Measurements from ENCODE around the gene BCL10.

BCL10 gene

DNA sequence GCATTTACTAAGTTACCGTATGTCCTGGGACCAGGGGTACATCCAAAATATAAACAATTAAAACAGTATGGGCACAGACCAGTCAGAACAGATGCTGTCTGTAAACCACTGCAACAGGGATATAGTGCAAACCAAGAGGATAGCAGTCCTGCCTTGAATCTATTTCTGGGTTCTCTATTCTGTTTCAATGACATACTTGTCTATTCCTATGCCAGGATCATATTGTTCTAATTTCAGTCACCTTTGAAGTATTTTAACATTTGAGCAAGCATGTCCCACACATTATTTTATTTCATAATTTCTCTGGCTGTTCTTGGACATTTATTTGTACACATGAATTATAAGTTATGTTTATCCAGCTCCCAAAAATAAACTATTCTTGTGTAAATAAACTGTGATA is 47.5 kb downstream of the BCL10 start:
- peaks cover 13% of the 10 kb centered on the region for H3K27me3 ChIP-seq (ENCODE audit: control insufficient read depth, low read length)
- no peak overlapping the region for H3K27ac ChIP-seq (ENCODE audit: low read depth, low read length)
- H3K4me1 ChIP-seq (ENCODE audit: control insufficient read depth, low read length) = no peaks in the 10 kb centered on the region
- no peak overlapping the region for H3K4me2 ChIP-seq (ENCODE audit: low read length)
- no peaks in the 10 kb centered on the region for H3F3A ChIP-seq (ENCODE audit: control insufficient read depth, insufficient read depth)
- H3K36me3 ChIP-seq (ENCODE audit: control insufficient read depth, low read length) = no peaks in the 10 kb centered on the region
- no peaks in the 10 kb centered on the region for H3K79me2 ChIP-seq (ENCODE audit: control insufficient read depth, low read length)
- no peaks in the 10 kb centered on the region for H3K9me2 ChIP-seq (replicated peaks; ENCODE audit: control insufficient read depth, low read length)
- no peaks in the 10 kb centered on the region for H4K20me1 ChIP-seq (ENCODE audit: control insufficient read depth, insufficient read depth, low read depth, low read length)
- TF ChIP-seq EZH2phosphoT487 (IDR thresholded peaks at IDR 0.05; ENCODE audit: borderline replicate concordance, low read length) = no peak
- TF ChIP-seq, protein P1, sequence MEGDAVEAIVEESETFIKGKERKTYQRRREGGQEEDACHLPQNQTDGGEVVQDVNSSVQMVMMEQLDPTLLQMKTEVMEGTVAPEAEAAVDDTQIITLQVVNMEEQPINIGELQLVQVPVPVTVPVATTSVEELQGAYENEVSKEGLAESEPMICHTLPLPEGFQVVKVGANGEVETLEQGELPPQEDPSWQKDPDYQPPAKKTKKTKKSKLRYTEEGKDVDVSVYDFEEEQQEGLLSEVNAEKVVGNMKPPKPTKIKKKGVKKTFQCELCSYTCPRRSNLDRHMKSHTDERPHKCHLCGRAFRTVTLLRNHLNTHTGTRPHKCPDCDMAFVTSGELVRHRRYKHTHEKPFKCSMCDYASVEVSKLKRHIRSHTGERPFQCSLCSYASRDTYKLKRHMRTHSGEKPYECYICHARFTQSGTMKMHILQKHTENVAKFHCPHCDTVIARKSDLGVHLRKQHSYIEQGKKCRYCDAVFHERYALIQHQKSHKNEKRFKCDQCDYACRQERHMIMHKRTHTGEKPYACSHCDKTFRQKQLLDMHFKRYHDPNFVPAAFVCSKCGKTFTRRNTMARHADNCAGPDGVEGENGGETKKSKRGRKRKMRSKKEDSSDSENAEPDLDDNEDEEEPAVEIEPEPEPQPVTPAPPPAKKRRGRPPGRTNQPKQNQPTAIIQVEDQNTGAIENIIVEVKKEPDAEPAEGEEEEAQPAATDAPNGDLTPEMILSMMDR (IDR thresholded peaks at IDR 0.05; ENCODE audit: low read depth, low read length, poor library complexity, severe bottlenecking) = no peak
- no peaks in the 10 kb centered on the region for H3K9me3 ChIP-seq (ENCODE audit: control insufficient read depth, insufficient read depth, low read length)
- no peak overlapping the region for H3K4me3 ChIP-seq (ENCODE audit: low read length)

DNA sequence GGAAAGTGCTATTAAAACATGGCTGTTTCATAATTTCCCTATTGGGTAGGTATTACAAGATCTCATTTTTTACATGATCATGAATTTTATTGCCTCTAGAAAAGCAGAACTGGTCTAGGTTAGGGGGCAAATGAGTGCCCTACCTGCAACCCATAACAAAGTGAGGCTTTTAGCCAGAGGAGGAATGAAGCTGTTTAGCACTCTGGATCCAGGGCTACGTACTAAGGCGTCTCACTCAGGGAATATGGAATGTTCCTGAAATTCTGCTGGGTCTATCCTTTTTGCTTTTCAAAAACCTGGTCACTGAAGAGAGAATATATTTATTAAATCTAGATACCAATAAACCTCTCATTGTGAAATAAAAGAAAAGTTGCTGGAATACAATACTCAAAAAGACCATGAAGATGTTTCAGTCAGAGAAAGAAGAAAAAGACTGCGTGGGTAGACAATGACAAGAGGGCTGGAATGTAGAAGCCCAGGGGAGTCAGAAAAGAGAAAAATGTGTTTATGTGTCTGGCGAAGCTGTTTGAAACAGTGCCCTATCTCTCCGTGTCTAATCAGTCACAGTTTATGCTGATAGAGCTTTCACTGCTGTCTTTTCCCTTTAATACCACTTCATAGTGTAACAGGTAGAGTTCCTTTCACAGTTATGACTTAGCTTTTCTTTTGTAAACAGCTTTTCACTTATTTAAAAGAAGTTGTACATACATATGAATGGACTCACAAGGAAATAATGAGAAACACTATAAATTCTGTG is 50.6 kb downstream of the BCL10 start:
- Histone ChIP-seq H3K27ac (ENCODE audit: low read depth, low read length) (no peak overlapping the region), H3K27me3 (ENCODE audit: control insufficient read depth, low read length) (peaks cover 18% of the 10 kb centered on the region), H3K4me3 (ENCODE audit: low read length) (no peak overlapping the region), H3K9me3 (ENCODE audit: control insufficient read depth, insufficient read depth, low read length) (no peaks in the 10 kb centered on the region), H3K4me1 (ENCODE audit: control insufficient read depth, low read length) (no peaks in the 10 kb centered on the region), H3K9me2 (replicated peaks; ENCODE audit: control insufficient read depth, low read length) (no peaks in the 10 kb centered on the region), H3K4me2 (ENCODE audit: low read length) (no peak overlapping the region), H3F3A (ENCODE audit: control insufficient read depth, insufficient read depth) (no peaks in the 10 kb centered on the region), H3K79me2 (ENCODE audit: control insufficient read depth, low read length) (no peaks in the 10 kb centered on the region), H3K36me3 (ENCODE audit: control insufficient read depth, low read length) (no peaks in the 10 kb centered on the region), H4K20me1 (ENCODE audit: control insufficient read depth, insufficient read depth, low read depth, low read length) (no peaks in the 10 kb centered on the region)
- TF ChIP-seq EZH2phosphoT487 (IDR thresholded peaks at IDR 0.05; ENCODE audit: borderline replicate concordance, low read length) = no peak
- TF ChIP-seq, protein P1 (IDR thresholded peaks at IDR 0.05; ENCODE audit: low read depth, low read length, poor library complexity, severe bottlenecking) = no peak

DNA sequence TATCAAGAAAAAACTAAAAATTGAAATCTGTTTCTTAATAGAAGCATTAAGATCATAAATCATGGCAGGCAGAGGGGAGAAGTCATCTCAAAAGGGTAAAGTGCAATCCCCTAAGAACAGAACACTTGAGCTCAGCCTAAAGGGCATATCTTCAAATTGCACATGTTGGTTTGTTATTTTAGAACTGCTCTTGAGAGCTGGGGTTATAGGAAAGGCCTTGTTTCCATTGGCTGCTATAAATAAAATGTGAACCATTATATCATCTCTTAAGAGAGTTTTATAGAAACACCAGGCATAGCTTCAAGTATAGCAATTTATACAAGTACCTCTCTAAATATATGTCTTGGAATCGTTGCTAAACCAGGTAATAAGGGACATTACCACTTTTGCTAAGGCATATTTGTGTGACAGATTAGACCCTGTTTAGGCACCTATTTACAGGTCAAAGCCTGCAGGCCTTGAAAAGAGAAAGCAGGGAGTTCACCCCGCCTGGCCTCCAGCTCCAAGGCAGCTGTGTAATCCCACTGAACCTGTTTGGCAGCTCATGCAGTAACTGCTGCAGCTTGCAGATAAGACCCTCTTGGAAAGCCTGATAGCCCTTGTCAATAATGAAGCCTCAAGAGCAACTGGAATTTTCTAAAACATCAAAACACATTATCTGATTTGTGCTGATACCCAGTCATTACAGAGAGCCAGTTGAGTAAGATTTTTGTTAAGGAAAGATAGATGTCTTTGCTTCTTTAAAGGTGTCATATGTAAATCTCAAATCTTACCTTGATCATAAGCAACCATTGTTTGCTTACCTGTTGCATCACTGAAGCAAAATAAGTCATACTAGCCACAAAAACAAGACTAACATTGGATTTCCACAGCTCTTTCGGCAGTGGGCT is 51.5 kb downstream of the BCL10 start:
- Histone ChIP-seq H3K27ac (ENCODE audit: low read depth, low read length) (no peak overlapping the region), H3F3A (ENCODE audit: control insufficient read depth, insufficient read depth) (no peaks in the 10 kb centered on the region), H3K4me3 (ENCODE audit: low read length) (no peak overlapping the region), H4K20me1 (ENCODE audit: control insufficient read depth, insufficient read depth, low read depth, low read length) (no peaks in the 10 kb centered on the region), H3K27me3 (ENCODE audit: control insufficient read depth, low read length) (peaks cover 25% of the 10 kb centered on the region), H3K4me2 (ENCODE audit: low read length) (no peak overlapping the region), H3K9me3 (ENCODE audit: control insufficient read depth, insufficient read depth, low read length) (no peaks in the 10 kb centered on the region), H3K9me2 (replicated peaks; ENCODE audit: control insufficient read depth, low read length) (no peaks in the 10 kb centered on the region), H3K79me2 (ENCODE audit: control insufficient read depth, low read length) (no peaks in the 10 kb centered on the region), H3K36me3 (ENCODE audit: control insufficient read depth, low read length) (no peaks in the 10 kb centered on the region), H3K4me1 (ENCODE audit: control insufficient read depth, low read length) (no peaks in the 10 kb centered on the region)
- TF ChIP-seq, protein P1 (IDR thresholded peaks at IDR 0.05; ENCODE audit: low read depth, low read length, poor library complexity, severe bottlenecking) = no peak
- TF ChIP-seq EZH2phosphoT487 (IDR thresholded peaks at IDR 0.05; ENCODE audit: borderline replicate concordance, low read length) = no peak
